Hindlimb muscle (tissue), 1 donor: ENCODE data around the gene SLCO1B1. TPM values are rescaled to one million over a fixed set of nuclear protein-coding genes. Genes with fewer than 3 reads are reported as not detected.
"Not testable (repeated sequence)": the region's sequence is repeated elsewhere in the genome, so short reads cannot be mapped to it uniquely, and the experiment has no call there.

Experiments
- DNase-seq: peaks from one replicate; pipeline ENCODE4 v3.0.0-alpha.2; 2013
- polyA plus RNA-seq: library from polyadenylated mRNA; unstranded; fragments of 120-200 nt; gene quantifications from one replicate; pipeline ENCODE4 v1.2.1, GENCODE V29; 2013; ENCODE audit not compliant: insufficient read length

Gene SLCO1B1
- polyA plus RNA-seq = not detected

- DNase-seq = no peak
These were observed at the start of gene SLCO1B1 for GRCh38 chr12:21130998-21131397. TSS of gene SLCO1B1 (plus strand) at chr12:21131194. CDS start at chr12:21141575, 10,381 bp downstream.

GRCh38 chr12:21084753-21085152, 46.2 kb upstream of the SLCO1B1 start:
- not testable (repeated sequence) for DNase-seq

- no peak for DNase-seq
These were observed 19.3 kb upstream of the SLCO1B1 start for GRCh38 chr12:21111732-21112131.

DNA sequence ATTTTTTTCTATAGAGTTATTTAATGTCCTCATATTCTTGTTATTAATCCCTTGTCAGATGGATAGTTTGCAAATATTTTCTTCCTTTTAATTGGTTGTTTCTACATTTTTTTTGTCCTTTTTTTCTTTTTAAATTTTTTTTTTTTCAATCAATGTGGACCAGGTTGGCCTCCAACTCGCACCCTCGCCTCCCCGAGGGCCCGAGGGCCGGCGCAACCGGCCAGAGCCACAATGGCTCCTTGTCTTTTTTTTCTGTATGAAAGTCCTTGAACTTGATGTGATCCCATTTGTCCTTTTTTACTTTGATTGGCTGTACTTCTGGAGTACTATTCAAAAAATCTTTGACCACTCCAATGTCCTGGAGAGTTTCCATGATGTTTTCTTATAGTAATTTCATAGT, 17.7 kb upstream of the SLCO1B1 start:
- no peak for DNase-seq

DNA sequence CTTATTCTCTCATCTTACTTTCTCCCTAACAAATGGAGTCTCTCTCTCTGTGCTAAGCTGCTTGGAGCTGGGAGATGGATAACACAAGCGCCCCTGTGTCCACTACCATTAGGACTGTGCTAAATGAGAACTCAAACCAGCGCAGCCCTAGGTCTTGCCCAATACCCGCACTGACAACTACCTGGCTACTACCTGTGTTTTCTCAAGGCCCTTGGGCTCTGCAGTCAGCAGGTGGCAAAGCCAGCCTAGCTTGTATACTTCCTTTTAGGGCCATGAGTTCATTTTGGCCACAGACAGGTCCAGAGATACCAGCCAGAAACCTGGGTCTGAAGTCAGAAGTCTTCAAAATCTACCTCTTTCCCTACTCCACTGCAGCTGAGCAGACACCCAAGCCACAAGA, 13.0 kb upstream of the SLCO1B1 start:
- no peak for DNase-seq

DNA sequence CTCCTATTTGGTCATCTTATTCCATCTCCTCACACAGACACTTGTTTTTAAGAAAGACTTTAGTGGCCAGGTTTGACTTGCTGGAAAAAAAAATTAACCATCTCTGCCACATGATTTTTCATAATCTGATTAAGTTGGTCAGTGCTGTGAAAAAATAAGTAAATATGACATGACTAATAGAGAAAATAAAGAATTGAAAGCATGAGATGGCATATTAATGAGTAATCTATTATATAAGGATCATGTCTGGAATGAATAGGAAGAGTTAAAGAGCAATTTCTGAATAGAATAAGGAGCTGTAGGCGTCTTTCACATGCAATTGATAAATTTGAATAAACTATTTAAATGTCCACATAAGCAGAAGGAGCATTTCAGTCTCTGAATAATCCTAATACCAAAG, 12.2 kb upstream of the SLCO1B1 start:
- no peak for DNase-seq

DNA sequence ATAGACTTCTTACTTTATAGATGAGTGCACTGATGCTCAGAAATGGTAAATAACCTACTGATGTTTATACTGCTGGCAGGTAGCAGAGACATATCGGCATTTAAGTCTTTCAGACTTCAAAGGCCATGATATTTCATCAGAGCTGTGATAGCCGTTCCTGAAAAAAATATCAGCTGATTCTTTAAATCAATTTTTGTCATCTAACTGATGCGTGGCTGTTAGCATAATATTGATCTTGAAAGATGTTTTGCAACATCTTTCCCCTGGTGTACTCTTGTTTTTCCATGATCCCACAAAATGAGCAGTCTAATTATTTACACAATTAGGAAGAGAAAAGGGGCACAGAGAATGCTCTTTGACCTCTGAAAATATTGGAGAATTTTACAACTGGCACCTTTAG, 1.6 kb upstream of the SLCO1B1 start:
- DNase-seq = no peak

- DNase-seq = no peak
These were observed 1.1 kb upstream of the SLCO1B1 start for GRCh38 chr12:21129906-21130305.

GRCh38 chr12:21137318-21137999, 6.5 kb downstream of the SLCO1B1 start:
- not testable (repeated sequence) for DNase-seq

GRCh38 chr12:21138016-21138415, 7.0 kb downstream of the SLCO1B1 start:
- no peak for DNase-seq

GRCh38 chr12:21144309-21144708, 13.3 kb downstream of the SLCO1B1 start:
- no peak for DNase-seq

- DNase-seq = not testable (repeated sequence)
These were observed 18.9 kb downstream of the SLCO1B1 start for GRCh38 chr12:21149861-21150260.

- no peak for DNase-seq
These were observed 20.2 kb downstream of the SLCO1B1 start for GRCh38 chr12:21151184-21151583.

DNA sequence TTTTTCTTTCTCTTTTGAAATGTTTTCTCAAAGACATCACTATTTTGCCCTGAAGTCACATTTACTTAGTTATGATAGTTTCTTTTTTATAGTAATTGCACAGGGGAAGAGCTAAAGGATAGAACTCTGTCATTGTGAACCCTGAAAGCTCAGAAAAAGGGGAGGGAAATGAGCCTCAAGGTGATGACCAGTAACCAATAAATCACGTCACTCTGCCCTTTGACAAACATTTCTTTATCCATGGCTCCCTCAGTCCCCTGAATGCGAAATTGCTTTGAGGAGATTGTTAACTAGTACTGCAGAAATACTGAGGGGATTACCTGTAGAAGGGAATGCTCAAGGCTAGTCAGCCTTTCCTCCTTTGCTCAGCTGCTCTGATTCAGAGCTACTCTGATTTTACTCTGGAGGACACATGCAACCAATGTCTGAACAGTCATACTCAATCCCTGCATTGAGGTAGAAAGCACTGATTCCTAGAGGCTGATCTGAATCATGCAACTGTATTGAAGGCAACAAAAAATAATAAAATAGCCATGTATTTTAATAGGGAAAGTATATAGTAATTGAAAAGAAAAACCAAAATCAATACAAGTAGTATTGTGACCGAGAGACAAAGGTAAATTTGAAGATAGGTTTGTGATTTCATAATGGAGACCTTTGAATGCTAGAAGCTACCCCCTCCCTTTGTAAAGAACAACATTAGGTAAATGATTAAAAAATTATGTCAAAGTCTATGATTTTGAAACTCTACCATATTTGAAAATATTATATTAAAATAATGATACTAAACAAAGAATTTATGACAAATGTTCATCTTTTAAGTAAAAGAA, 24.7 kb downstream of the SLCO1B1 start:
- DNase-seq = no peak

- no peak for DNase-seq
These were observed 34.1 kb downstream of the SLCO1B1 start for GRCh38 chr12:21165048-21165447.

DNA sequence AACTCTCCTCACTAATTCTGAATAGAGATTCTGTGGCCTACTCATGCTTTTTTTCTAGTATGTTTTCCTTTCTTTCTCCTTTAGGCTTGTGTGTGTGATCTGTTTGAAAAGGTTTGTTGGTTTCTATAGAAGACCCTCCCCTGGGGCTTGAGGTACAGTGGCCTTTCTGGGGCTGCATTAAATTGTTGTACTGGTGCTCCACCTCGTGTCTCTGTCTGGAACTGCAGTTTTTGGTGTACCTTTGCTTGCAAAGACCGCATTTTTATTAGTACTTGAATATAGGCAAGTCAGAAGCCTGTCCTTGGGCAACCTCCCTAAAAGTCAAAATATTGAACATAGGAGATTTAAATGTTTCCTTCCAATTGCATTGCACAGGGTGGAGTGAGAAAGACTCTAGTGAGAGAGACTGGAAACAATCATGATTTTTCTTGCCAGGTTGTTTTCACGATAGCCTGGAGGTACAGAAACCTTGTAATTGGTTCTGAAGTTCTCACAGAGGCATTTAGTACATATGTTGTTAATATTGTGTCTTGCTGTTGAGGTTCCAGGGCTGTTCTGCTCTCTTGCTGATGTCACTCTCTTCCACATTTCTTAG, 39.0 kb downstream of the SLCO1B1 start:
- peak; percentile 3 for DNase-seq

GRCh38 chr12:21172079-21172478, 41.1 kb downstream of the SLCO1B1 start:
- no peak for DNase-seq

DNA sequence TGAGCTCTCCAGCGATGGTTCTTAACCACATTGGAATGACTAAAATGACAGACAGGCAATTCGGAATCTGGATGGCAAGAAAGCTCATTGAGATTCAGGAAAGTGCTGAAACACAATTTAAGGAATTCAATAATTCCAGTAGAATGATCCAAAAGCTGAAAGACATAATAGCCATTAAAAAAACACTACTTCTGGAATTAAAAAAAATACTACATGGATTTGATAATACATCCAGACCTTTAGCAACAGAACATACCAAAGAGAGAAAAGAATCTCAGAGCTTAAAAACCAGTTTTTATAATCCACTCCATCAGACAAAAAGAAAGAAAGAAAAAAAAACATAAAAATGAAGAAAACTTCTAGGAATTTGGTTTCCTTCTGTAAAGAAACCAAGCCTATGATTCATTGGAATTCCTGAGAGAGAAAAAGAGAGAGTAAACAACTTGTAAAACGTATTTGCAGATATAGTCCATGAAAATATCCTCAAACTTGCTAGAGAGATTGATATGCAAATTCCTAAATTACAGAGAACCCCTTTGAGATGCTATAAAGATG, 52.8 kb downstream of the SLCO1B1 start:
- no peak for DNase-seq

DNA sequence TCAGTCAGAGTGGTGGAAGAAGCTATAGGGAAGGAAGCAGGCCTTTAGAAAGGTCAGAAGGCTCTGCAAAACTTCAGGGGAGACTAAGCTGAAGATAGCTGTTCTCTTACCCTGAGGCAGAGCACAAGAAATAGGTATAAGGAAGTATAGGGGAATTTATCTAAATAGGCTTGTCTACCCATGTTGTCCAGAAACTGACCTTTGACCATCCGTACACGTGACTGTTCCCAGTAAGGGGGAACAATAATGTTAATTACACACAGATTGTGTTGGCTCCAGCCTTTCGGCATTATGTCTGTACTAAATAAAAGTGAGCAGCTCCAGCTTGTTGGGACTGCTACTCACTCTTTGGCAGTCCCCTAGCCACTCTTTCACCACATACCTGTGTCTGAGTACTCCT, 59.0 kb downstream of the SLCO1B1 start:
- DNase-seq = no peak

DNA sequence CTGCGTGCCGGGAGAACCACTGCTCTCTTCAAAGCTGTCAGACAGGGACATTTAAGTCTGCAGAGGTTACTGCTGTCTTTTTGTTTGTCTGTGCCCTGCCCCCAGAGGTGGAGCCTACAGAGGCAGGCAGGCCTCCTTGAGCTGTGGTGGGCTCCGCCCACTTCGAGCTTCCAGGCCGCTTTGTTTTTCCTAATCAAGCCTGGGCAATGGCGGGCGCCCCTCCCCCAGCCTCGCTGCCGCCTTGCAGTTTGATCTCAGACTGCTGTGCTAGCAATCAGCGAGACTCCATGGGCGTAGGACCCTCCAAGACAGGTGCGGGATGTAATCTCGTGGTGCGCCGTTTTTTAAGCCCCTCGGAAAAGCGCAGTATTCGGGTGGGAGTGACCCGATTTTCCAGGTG, 83.4 kb downstream of the SLCO1B1 start:
- DNase-seq = not testable (repeated sequence)

GRCh38 chr12:21219206-21219605, 88.2 kb downstream of the SLCO1B1 start:
- no peak for DNase-seq

DNA sequence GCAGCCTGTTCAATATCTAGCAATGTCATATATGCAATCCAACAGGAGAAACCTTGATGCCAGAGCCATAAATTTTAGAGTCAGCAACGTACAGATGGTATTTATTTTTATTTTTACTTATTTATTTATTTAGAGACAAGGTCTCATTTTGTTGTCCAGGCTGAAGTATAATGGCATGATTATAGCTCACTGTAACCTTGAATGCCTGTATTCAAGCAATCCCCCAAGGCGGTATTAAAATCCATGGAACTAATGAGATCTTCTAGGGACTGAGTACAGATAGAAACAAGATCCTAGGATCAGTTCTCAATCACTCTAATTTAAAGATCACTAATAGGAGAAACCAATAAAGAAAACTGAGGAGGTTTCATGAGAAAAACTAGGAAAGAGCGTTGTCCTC, 89.3 kb downstream of the SLCO1B1 start:
- no peak for DNase-seq

DNA sequence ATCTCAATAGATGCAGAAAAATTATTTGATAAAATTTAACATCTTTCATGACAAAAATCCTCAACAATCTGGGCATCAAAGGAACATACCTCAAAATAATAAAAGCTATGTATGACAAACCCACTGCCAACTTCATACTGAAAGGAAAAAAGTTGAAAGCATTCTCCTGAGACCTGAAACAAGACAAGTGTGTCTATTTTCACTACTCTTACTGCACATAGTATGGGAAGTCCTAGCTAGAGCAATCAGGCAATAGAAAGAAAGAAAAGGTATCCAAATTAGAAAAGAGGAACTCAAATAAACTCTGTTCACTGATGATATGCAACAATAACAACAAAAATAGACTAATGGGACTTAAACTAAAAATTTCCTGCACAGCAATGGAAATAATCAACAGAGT, 90.1 kb downstream of the SLCO1B1 start:
- DNase-seq = no peak
